HL-60 (cell line): ENCODE data around the gene RSPH10B.
"Not testable (repeated sequence)": the region's sequence is repeated elsewhere in the genome, so short reads cannot be mapped to it uniquely, and the experiment has no call there.

ENCODE experiments used
- DNase-seq, 2 experiments: peaks; one replicate each; pipeline ENCODE4 v3.0.0-alpha.2; 2010 to 2020; ENCODE audit warnings: low read depth in 1 of 2, low spot score in 1 of 2
- H3K27ac ChIP-seq: fragments of 250-450 bp; sonication (Bioruptor Pico); replicated peaks from 2 replicates; pipeline ENCODE4 v1.5.1; 2020; ENCODE audit warnings: mild to moderate bottlenecking, moderate library complexity
- H3K27me3 ChIP-seq: fragments of 250-450 bp; sonication (Bioruptor Pico); 2 replicates; pipeline ENCODE4 v1.5.1; 2021; ENCODE audit warnings: mild to moderate bottlenecking, moderate library complexity; ENCODE audit not compliant: insufficient read depth, poor library complexity, severe bottlenecking
- H3K4me3 ChIP-seq: replicated peaks from 2 replicates; pipeline ENCODE4 v1.5.1; 2011; ENCODE audit warnings: mild to moderate bottlenecking, control low read depth, low read length; ENCODE audit not compliant: insufficient read depth
- GABPA ChIP-seq: IDR thresholded peaks from 2 replicates; pipeline ENCODE4 v1.6.1; 2012; ENCODE audit warnings: low read depth
- POLR2AphosphoS5 ChIP-seq: IDR thresholded peaks from 2 replicates; pipeline ENCODE4 v1.6.1; 2012; ENCODE audit warnings: low read depth
- SPI1 ChIP-seq: IDR thresholded peaks from 2 replicates; pipeline ENCODE4 v1.6.1; 2012; ENCODE audit warnings: low read depth, mild to moderate bottlenecking, borderline replicate concordance
- TF ChIP-seq, protein P1 (sequence below): IDR thresholded peaks from 2 replicates; pipeline ENCODE4 v1.6.1; 2012; ENCODE audit warnings: low read depth; ENCODE audit not compliant: insufficient replicate concordance
- TF ChIP-seq, protein P2 (sequence below): IDR thresholded peaks from one replicate; pipeline ENCODE4 v1.5.1; 2011; ENCODE audit warnings: low read length, control low read depth, inconsistent platforms; ENCODE audit not compliant: insufficient read depth

The RSPH10B gene

DNA sequence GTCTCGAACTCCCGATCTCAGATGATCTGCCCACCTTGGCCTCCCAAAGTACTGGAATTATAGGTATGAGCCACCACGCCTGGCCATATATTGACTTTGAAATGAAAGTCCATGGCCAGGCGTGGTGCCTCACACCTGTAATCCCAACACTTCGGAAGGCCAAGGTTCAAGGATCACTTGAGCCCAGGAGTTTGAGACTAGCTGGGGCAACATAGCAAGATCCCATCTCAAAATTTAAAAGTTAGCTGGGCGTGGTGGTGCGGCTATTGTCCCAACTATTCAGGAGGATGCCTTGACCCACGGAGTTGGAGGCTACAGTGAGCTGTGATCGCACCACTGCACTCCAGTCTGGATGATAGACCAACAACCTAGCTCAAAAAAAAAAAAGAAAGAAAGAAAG is 78.0 kb downstream of the RSPH10B start:
- no peak for DNase-seq
- no peaks in the 10 kb centered on the region for H3K27me3 ChIP-seq
- H3K4me3 ChIP-seq, result no peak overlapping the region
- H3K27ac ChIP-seq, result no peak overlapping the region
- no peak for TF ChIP-seq SPI1
- no peak for TF ChIP-seq GABPA
- no peak for TF ChIP-seq POLR2AphosphoS5
- TF ChIP-seq, protein P1, sequence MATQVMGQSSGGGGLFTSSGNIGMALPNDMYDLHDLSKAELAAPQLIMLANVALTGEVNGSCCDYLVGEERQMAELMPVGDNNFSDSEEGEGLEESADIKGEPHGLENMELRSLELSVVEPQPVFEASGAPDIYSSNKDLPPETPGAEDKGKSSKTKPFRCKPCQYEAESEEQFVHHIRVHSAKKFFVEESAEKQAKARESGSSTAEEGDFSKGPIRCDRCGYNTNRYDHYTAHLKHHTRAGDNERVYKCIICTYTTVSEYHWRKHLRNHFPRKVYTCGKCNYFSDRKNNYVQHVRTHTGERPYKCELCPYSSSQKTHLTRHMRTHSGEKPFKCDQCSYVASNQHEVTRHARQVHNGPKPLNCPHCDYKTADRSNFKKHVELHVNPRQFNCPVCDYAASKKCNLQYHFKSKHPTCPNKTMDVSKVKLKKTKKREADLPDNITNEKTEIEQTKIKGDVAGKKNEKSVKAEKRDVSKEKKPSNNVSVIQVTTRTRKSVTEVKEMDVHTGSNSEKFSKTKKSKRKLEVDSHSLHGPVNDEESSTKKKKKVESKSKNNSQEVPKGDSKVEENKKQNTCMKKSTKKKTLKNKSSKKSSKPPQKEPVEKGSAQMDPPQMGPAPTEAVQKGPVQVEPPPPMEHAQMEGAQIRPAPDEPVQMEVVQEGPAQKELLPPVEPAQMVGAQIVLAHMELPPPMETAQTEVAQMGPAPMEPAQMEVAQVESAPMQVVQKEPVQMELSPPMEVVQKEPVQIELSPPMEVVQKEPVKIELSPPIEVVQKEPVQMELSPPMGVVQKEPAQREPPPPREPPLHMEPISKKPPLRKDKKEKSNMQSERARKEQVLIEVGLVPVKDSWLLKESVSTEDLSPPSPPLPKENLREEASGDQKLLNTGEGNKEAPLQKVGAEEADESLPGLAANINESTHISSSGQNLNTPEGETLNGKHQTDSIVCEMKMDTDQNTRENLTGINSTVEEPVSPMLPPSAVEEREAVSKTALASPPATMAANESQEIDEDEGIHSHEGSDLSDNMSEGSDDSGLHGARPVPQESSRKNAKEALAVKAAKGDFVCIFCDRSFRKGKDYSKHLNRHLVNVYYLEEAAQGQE, result no peak
- TF ChIP-seq, protein P2, sequence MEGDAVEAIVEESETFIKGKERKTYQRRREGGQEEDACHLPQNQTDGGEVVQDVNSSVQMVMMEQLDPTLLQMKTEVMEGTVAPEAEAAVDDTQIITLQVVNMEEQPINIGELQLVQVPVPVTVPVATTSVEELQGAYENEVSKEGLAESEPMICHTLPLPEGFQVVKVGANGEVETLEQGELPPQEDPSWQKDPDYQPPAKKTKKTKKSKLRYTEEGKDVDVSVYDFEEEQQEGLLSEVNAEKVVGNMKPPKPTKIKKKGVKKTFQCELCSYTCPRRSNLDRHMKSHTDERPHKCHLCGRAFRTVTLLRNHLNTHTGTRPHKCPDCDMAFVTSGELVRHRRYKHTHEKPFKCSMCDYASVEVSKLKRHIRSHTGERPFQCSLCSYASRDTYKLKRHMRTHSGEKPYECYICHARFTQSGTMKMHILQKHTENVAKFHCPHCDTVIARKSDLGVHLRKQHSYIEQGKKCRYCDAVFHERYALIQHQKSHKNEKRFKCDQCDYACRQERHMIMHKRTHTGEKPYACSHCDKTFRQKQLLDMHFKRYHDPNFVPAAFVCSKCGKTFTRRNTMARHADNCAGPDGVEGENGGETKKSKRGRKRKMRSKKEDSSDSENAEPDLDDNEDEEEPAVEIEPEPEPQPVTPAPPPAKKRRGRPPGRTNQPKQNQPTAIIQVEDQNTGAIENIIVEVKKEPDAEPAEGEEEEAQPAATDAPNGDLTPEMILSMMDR, result no peak

DNA sequence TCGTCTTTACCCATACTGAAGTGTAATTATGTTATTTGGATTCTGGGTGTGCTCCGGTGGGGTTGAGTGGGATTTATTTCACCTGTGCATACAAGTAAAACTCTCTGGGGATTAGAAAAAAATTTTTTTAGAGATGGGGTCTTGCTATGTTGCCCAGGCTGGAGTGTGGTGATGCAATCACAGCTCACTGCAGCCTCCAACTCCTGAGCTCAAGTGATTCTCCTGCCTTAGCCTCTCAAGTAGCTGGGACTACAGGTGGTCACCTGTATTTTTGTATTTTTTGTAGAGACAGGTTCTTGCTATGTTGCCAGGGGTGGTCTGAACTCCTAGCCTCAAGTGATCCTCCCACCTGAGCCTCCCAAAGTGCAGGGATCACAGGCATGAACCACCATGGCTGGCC is 80.2 kb downstream of the RSPH10B start:
- H3K27me3 ChIP-seq, H3K27ac ChIP-seq, H3K4me3 ChIP-seq, DNase-seq: not testable (repeated sequence)

DNA sequence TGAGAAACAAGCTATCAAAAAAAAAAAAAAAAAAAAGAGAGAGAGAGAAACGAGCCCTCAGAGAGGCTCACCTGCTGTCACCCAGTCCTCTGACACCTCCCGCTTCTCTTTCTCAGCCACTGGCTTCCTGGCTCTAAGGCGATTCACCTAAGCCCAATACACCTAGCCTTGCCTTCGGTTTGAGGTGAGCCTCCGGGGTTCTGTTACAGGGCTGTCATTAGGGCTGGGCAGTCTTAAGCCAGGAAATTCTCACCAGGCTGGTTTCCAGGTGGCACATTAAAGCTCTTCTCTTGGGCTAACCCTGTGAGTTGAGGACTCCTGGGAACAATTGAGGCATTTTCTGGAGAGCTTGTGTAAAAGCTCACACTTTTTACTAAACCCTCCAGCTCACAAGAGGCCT is 82.5 kb downstream of the RSPH10B start:
- H3K27ac ChIP-seq, H3K27me3 ChIP-seq, DNase-seq, H3K4me3 ChIP-seq: not testable (repeated sequence)

DNA sequence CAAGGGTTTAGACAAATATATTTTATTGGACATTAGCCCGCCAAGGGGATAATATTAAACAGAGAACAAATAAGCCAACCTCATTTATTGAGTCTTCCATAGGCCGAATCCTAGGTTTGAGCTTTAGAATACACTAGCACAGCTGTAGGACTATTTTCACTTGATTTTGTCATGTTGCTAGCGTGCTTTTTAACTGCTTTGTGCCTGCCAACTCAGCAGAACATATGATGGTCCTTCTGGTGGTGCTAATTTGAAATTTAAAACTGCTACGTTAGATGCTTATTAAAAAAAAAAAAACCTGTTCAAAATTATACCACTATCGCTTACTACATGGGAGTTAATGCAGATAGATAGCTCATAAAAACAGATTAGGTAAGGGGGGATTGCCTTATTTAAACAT is 86.1 kb downstream of the RSPH10B start:
- H3K27me3 ChIP-seq, DNase-seq, H3K27ac ChIP-seq, H3K4me3 ChIP-seq: not testable (repeated sequence)

DNA sequence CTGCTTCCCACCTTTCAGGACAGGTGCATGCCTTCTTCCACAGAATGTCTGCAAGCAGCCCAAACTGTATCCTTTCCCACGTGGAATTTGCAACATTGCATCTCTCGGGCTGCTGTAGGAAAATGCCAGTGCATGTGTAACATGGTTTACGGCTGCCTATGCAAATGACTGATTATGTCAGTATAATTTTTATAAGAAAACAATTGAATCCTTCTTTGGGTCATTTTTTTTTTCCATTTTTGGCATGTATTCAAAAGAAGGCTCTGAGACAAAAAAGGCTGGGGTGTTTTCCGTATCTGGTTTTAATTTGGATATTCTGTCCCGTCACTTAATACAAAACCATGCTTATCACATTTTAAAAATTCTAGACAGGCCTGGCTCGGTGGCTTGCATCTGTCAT is 90.4 kb downstream of the RSPH10B start:
- H3K27ac ChIP-seq, H3K27me3 ChIP-seq, DNase-seq, H3K4me3 ChIP-seq: not testable (repeated sequence)

DNA sequence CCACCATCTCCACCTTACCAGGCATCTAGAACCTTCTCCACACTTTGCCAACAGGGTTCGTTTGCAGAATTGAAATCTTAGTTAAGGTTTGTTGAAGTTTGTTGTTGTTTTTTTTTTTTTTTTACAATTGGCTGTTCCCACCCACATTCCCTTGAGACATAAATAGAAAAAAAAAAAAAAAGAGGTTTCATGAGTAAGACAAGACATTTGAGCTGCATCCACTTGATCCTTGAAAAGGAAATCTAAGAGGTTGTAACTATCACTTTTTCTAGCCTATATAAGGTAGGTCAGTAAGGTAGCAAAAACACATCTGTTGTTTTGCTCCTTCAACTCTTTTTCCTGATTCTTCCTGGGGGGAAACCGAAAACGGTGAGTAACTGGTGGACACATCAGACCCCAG is 90.9 kb downstream of the RSPH10B start:
- H3K4me3 ChIP-seq, H3K27me3 ChIP-seq, H3K27ac ChIP-seq, DNase-seq: not testable (repeated sequence)
